IMR-90 (cell line): ENCODE data around the gene ATP1B3. TPM values are rescaled to one million over a fixed set of nuclear protein-coding genes. Genes with fewer than 3 reads are reported as not detected.

ENCODE experiments used
- ATAC-seq: fragments of 200-7000 bp; cut with Tn5 transposase; 2 replicates; pipeline ENCODE4 v1.9.1; 2020; ENCODE audit warnings: low read depth, mild to moderate bottlenecking, moderate library complexity
- BruUV-seq: library from RNA; stranded (reverse); fragments of 400-500 nt; replicated peaks from 2 replicates; lab custom pipeline; 2021; lab: Mats Ljungman, UMichigan
- CTCF ChIA-PET: fragments of 300-600 bp; formaldehyde crosslinking; extraction: SDS; loops from one replicate; lab custom pipeline; 2021; ENCODE audit warnings: antibody characterized with exemption; lab: Yijun Ruan, JAX
- POLR2A ChIA-PET: fragments of 300-600 bp; sonication (Branson Sonifier 250); formaldehyde crosslinking; loops from one replicate; lab custom pipeline; 2022; ENCODE audit warnings: antibody characterized with exemption; ENCODE audit not compliant: unreplicated experiment; lab: Charles Lee
- DNase-seq: peaks from one replicate; pipeline ENCODE4 v3.0.0; 2013
- H2AFZ ChIP-seq: replicated peaks from 2 replicates; pipeline ENCODE3; 2013; ENCODE audit warnings: low read length, mild to moderate bottlenecking; ENCODE audit not compliant: poor library complexity
- H2AK5ac ChIP-seq: 2 replicates; pipeline ENCODE4 v1.6.1; 2013; ENCODE audit warnings: low read depth, low read length, inconsistent platforms
- H2AK9ac ChIP-seq: replicated peaks from 2 replicates; pipeline ENCODE3; 2013; ENCODE audit warnings: mild to moderate bottlenecking, low read depth, low read length, moderate library complexity; ENCODE audit not compliant: poor library complexity
- H2BK120ac ChIP-seq: 2 replicates; pipeline ENCODE4 v1.6.1; 2013; ENCODE audit warnings: low read depth, low read length, inconsistent platforms
- H2BK15ac ChIP-seq: 3 replicates; pipeline ENCODE4 v1.6.1; 2013; ENCODE audit warnings: low read depth, low read length, inconsistent platforms
- H2BK20ac ChIP-seq: 2 replicates; pipeline ENCODE4 v1.6.1; 2013; ENCODE audit warnings: low read depth, mild to moderate bottlenecking, inconsistent platforms, low read length, moderate library complexity
- H2BK5ac ChIP-seq: 2 replicates; pipeline ENCODE4 v1.6.1; 2013; ENCODE audit warnings: mild to moderate bottlenecking, low read depth, low read length, inconsistent platforms; ENCODE audit not compliant: poor library complexity, severe bottlenecking
- H3K14ac ChIP-seq: replicated peaks from 2 replicates; pipeline ENCODE4 v1.6.1; 2013; ENCODE audit warnings: low read depth, low read length, inconsistent platforms
- H3K18ac ChIP-seq: 2 replicates; pipeline ENCODE4 v1.6.1; 2013; ENCODE audit warnings: low read depth, low read length, control low read depth
- H3K23ac ChIP-seq: 2 replicates; pipeline ENCODE4 v1.6.1; 2013; ENCODE audit warnings: low read depth, low read length, inconsistent platforms
- H3K27ac ChIP-seq: 2 replicates; pipeline ENCODE4 v1.5.1; 2013; ENCODE audit warnings: mild to moderate bottlenecking, control low read depth, low read length; ENCODE audit not compliant: insufficient read depth
- H3K27me3 ChIP-seq: 2 replicates; pipeline ENCODE4 v1.6.1; 2013; ENCODE audit warnings: low read length; ENCODE audit not compliant: control insufficient read depth, insufficient read depth
- H3K36me3 ChIP-seq: 2 replicates; pipeline ENCODE4 v1.6.1; 2013; ENCODE audit warnings: low read length, mixed read lengths; ENCODE audit not compliant: control insufficient read depth, insufficient read depth
- H3K4ac ChIP-seq: 2 replicates; pipeline ENCODE4 v1.6.1; 2013; ENCODE audit warnings: low read depth, low read length, inconsistent platforms
- H3K4me1 ChIP-seq: 2 replicates; pipeline ENCODE4 v1.6.1; 2013; ENCODE audit warnings: low read length, mixed read lengths; ENCODE audit not compliant: control insufficient read depth, insufficient read depth
- H3K4me2 ChIP-seq: 2 replicates; pipeline ENCODE4 v1.6.1; 2013; ENCODE audit warnings: low read depth, mild to moderate bottlenecking, control low read depth, low read length, moderate library complexity
- H3K4me3 ChIP-seq: 2 replicates; pipeline ENCODE4 v1.5.1; 2013; ENCODE audit warnings: low read depth, mild to moderate bottlenecking, control low read depth, low read length, moderate library complexity; ENCODE audit not compliant: insufficient read depth
- H3K56ac ChIP-seq: 2 replicates; pipeline ENCODE4 v1.6.1; 2013; ENCODE audit warnings: low read length, inconsistent platforms; ENCODE audit not compliant: insufficient read depth; ENCODE audit errors: extremely low read depth
- H3K79me1 ChIP-seq, 2 experiments: 2 replicates each; pipeline ENCODE4 v1.6.1; 2013; ENCODE audit warnings: low read length in 2 of 2, inconsistent platforms in 1 of 2, low read depth in 1 of 2
- H3K9ac ChIP-seq: 2 replicates; pipeline ENCODE4 v1.6.1; 2013; ENCODE audit warnings: low read depth, low read length, control low read depth
- H3K9me1 ChIP-seq: 2 replicates; pipeline ENCODE4 v1.6.1; 2013; ENCODE audit warnings: low read length, inconsistent platforms; ENCODE audit not compliant: insufficient read depth
- H3K9me3 ChIP-seq: 2 replicates; pipeline ENCODE4 v1.6.1; 2013; ENCODE audit warnings: low read length; ENCODE audit not compliant: control insufficient read depth, insufficient read depth
- H4K20me1 ChIP-seq: 2 replicates; pipeline ENCODE4 v1.6.1; 2013; ENCODE audit warnings: low read length, inconsistent platforms; ENCODE audit not compliant: insufficient read depth
- H4K5ac ChIP-seq: 2 replicates; pipeline ENCODE4 v1.6.1; 2013; ENCODE audit warnings: mild to moderate bottlenecking, low read depth, low read length, control low read depth
- H4K8ac ChIP-seq, 2 experiments: 2 replicates each; pipeline ENCODE4 v1.6.1; 2013; ENCODE audit warnings: low read depth in 2 of 2, low read length in 2 of 2, control low read depth in 1 of 2, inconsistent platforms in 1 of 2
- H4K91ac ChIP-seq: 2 replicates; pipeline ENCODE4 v1.6.1; 2013; ENCODE audit warnings: low read depth, low read length, inconsistent platforms; ENCODE audit not compliant: insufficient read depth
- BHLHE40 ChIP-seq: fragments of 150-350 bp; IDR thresholded peaks from 2 replicates; pipeline ENCODE4 v1.6.1; 2016; ENCODE audit warnings: mild to moderate bottlenecking, low read depth, low read length
- CEBPB ChIP-seq: IDR thresholded peaks from 2 replicates; pipeline ENCODE4 v1.6.1; 2012; ENCODE audit warnings: low read depth, low read length, improper control_type of control experiment
- CHD1 ChIP-seq: IDR thresholded peaks from 2 replicates; pipeline ENCODE4 v1.6.1; 2012; ENCODE audit warnings: low read depth, low read length, improper control_type of control experiment
- FOS ChIP-seq: fragments of 150-350 bp; IDR thresholded peaks from 2 replicates; pipeline ENCODE4 v1.6.1; 2016; ENCODE audit warnings: low read depth, low read length
- MAFK ChIP-seq: IDR thresholded peaks from 2 replicates; pipeline ENCODE4 v1.6.1; 2012; ENCODE audit warnings: low read depth, low read length, improper control_type of control experiment
- MAZ ChIP-seq: IDR thresholded peaks from 2 replicates; pipeline ENCODE4 v1.6.1; 2012; ENCODE audit warnings: low read depth, mild to moderate bottlenecking, low read length, improper control_type of control experiment, moderate library complexity, borderline replicate concordance
- MXI1 ChIP-seq: IDR thresholded peaks from 2 replicates; pipeline ENCODE4 v1.6.1; 2012; ENCODE audit warnings: low read depth, mild to moderate bottlenecking, low read length, moderate library complexity, borderline replicate concordance
- NFE2L2 ChIP-seq: fragments of 150-350 bp; IDR thresholded peaks from 2 replicates; pipeline ENCODE4 v1.6.1; 2016; ENCODE audit warnings: low read depth, mild to moderate bottlenecking, low read length
- POLR2A ChIP-seq: IDR thresholded peaks from 2 replicates; pipeline ENCODE4 v1.6.1; 2012; ENCODE audit warnings: mild to moderate bottlenecking, low read depth, low read length
- RAD21 ChIP-seq: IDR thresholded peaks from 2 replicates; pipeline ENCODE4 v1.6.1; 2012; ENCODE audit warnings: low read length, improper control_type of control experiment
- RCOR1 ChIP-seq: IDR thresholded peaks from 2 replicates; pipeline ENCODE4 v1.6.1; 2012; ENCODE audit warnings: mild to moderate bottlenecking, low read length, improper control_type of control experiment; ENCODE audit not compliant: insufficient replicate concordance
- RFX5 ChIP-seq: IDR thresholded peaks from 2 replicates; pipeline ENCODE4 v1.8.0; 2012; ENCODE audit warnings: low read depth, mild to moderate bottlenecking, low read length, moderate library complexity
- SMC3 ChIP-seq: fragments of 150-350 bp; IDR thresholded peaks from 2 replicates; pipeline ENCODE4 v1.6.1; 2016; ENCODE audit warnings: low read depth, mild to moderate bottlenecking, antibody characterized with exemption, low read length, moderate library complexity
- WGBS, 2 experiments: methylation state at CpG; one replicate each; pipeline versions ENCODE4 v1.1.5 to v1.1.7; 2013; ENCODE audit warnings: missing lambda C conversion rate in 2 of 2; ENCODE audit not compliant: insufficient read length in 1 of 2; ENCODE audit errors: extremely low coverage in 2 of 2; 5-methylcytosine and 5-hydroxymethylcytosine counted together
- dilution Hi-C: fragments of 300-500 bp; cut with HindIII; formaldehyde crosslinking; loops from one replicate; pipeline ENCODE4 v1.14.3; 2018; ENCODE audit warnings: low sequenced_read_pairs; ENCODE audit not compliant: unreplicated experiment
- in situ Hi-C: fragments of 300-500 bp; cut with MboI; formaldehyde crosslinking; loops from 3 replicates; pipeline ENCODE4 v1.14.3; 2019; ENCODE audit warnings: low sequenced_read_pairs, inconsistent platforms, mixed read lengths
- intact Hi-C: fragments of 100-400 bp; cut with micrococcal nuclease; formaldehyde crosslinking; loops from 2 replicates; pipeline ENCODE4 v1.10.0; 2022
- polyA plus RNA-seq, 3 experiments: library from polyadenylated mRNA; depleted of rRNA; stranded (reverse); fragments of >200 nt; gene quantifications; 2 replicates each; pipeline ENCODE4 v1.2.3, GENCODE V29; 2012; ENCODE audit warnings: low replicate concordance in 1 of 3
- total RNA-seq: library from RNA; depleted of rRNA; stranded (reverse); fragments of >200 nt; gene quantifications from 2 replicates; pipeline ENCODE4 v1.2.3, GENCODE V29; 2012
- TF ChIP-seq, protein P1 (sequence below): conservative IDR thresholded peaks from 2 replicates; pipeline ENCODE4 v1.5.1; 2012; ENCODE audit warnings: mild to moderate bottlenecking, low read depth, low read length, improper control_type of control experiment
- TF ChIP-seq, protein P2 (sequence below): fragments of 150-350 bp; IDR thresholded peaks from 2 replicates; pipeline ENCODE4 v1.6.1; 2016; ENCODE audit warnings: low read depth, mild to moderate bottlenecking, low read length, moderate library complexity, borderline replicate concordance
- TF ChIP-seq, protein P3 (sequence below): fragments of 150-350 bp; IDR thresholded peaks from 2 replicates; pipeline ENCODE4 v1.6.1; 2017; ENCODE audit warnings: mild to moderate bottlenecking, antibody characterized with exemption, low read length, low read depth

ATP1B3 gene
- total and polyA plus RNA-seq, 2 of the 4 experiments (the other 2 are of a cell fraction), result 64.3 to 126 TPM

DNA sequence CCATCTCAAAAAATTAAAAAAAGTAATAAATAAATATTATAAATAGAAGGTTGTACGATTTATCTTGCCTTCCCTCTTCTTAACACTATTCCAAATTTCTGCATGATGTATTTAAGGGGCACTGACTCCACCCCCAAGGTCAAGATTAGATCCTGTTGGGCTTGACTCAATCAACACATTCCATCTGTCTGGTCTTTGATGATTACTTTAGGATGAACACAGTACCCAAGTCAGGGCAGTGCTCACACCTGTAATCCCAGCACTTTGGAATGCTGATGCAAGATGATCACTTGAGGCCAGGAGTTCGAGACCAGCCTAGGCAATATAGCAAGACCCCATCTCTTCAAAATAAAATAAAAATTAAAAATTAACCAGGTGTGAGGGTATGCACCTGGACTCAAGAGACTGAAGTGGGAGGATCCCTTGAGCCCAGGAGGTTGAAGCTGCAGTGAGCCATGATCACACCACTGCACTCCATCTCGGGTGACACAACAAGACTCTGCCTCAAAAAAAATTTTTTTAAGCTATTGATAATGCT, 14.1 kb upstream of the ATP1B3 start:
- Histone ChIP-seq H2AK9ac (no peak overlapping the region), H4K20me1 (no peaks in the 10 kb centered on the region), H3K4me3 (no peak overlapping the region), H3K18ac (no peak overlapping the region), H4K91ac (no peak overlapping the region), H4K5ac (no peak overlapping the region), H3K4ac (no peak overlapping the region), H2AFZ (no peak overlapping the region), H2BK15ac (no peak overlapping the region), H3K79me1 (no peaks in the 10 kb centered on the region), H2BK120ac (no peak overlapping the region), H2BK5ac (no peak overlapping the region), H3K23ac (no peak overlapping the region), H3K27me3 (peaks cover 4% of the 10 kb centered on the region), H2BK20ac (no peak overlapping the region), H3K4me2 (no peak overlapping the region), H3K9me3 (no peaks in the 10 kb centered on the region), H3K9me1 (no peaks in the 10 kb centered on the region), H3K14ac (no peak overlapping the region), H2AK5ac (no peak overlapping the region), H3K4me1 (no peaks in the 10 kb centered on the region), H3K36me3 (no peaks in the 10 kb centered on the region), H3K9ac (no peak overlapping the region), H3K27ac (no peak overlapping the region), H4K8ac (no peak overlapping the region), H3K56ac (no peak overlapping the region)
- BruUV-seq, result no TSS peak
- ChIA-PET CTCF (interaction anchor here (1.2 kb wide), 1 partner anchor 13 kb away, joined by 3 read pairs; no protein-coding TSS in a partner anchor), POLR2A (no interaction called here)
- in situ Hi-C loops, result no loop called here
- intact Hi-C loops, result no loop called here
- no CpG with 5 or more reads among the region's 3 CpGs for WGBS, 2 experiments
- dilution Hi-C loops, result no loop called here
- no peak for TF ChIP-seq CHD1
- TF ChIP-seq, protein P1, sequence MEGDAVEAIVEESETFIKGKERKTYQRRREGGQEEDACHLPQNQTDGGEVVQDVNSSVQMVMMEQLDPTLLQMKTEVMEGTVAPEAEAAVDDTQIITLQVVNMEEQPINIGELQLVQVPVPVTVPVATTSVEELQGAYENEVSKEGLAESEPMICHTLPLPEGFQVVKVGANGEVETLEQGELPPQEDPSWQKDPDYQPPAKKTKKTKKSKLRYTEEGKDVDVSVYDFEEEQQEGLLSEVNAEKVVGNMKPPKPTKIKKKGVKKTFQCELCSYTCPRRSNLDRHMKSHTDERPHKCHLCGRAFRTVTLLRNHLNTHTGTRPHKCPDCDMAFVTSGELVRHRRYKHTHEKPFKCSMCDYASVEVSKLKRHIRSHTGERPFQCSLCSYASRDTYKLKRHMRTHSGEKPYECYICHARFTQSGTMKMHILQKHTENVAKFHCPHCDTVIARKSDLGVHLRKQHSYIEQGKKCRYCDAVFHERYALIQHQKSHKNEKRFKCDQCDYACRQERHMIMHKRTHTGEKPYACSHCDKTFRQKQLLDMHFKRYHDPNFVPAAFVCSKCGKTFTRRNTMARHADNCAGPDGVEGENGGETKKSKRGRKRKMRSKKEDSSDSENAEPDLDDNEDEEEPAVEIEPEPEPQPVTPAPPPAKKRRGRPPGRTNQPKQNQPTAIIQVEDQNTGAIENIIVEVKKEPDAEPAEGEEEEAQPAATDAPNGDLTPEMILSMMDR, result no peak
- TF ChIP-seq RAD21, result no peak
- TF ChIP-seq, protein P2, sequence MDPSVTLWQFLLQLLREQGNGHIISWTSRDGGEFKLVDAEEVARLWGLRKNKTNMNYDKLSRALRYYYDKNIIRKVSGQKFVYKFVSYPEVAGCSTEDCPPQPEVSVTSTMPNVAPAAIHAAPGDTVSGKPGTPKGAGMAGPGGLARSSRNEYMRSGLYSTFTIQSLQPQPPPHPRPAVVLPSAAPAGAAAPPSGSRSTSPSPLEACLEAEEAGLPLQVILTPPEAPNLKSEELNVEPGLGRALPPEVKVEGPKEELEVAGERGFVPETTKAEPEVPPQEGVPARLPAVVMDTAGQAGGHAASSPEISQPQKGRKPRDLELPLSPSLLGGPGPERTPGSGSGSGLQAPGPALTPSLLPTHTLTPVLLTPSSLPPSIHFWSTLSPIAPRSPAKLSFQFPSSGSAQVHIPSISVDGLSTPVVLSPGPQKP, result no peak
- TF ChIP-seq SMC3, result no peak
- TF ChIP-seq CEBPB, result no peak
- no peak for TF ChIP-seq MAZ
- TF ChIP-seq MAFK, result no peak
- no peak for TF ChIP-seq MXI1
- TF ChIP-seq RFX5, result no peak
- no peak for TF ChIP-seq BHLHE40
- TF ChIP-seq, protein P3, sequence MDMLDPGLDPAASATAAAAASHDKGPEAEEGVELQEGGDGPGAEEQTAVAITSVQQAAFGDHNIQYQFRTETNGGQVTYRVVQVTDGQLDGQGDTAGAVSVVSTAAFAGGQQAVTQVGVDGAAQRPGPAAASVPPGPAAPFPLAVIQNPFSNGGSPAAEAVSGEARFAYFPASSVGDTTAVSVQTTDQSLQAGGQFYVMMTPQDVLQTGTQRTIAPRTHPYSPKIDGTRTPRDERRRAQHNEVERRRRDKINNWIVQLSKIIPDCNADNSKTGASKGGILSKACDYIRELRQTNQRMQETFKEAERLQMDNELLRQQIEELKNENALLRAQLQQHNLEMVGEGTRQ, result no peak
- TF ChIP-seq POLR2A, result no peak
- no peak for TF ChIP-seq FOS
- no peak for TF ChIP-seq NFE2L2
- no peak for TF ChIP-seq RCOR1
- ATAC-seq (no peak), DNase-seq (no peak)
